ENCODE data around the gene RASGRP4. TPM values are rescaled to one million over a fixed set of nuclear protein-coding genes. Genes with fewer than 3 reads are reported as not detected.

The RASGRP4 gene
- polyA plus RNA-seq, 1 donor (not counting 4 experiments of a cell fraction or from before 2014, with no cell fraction given) = not detected

DNA sequence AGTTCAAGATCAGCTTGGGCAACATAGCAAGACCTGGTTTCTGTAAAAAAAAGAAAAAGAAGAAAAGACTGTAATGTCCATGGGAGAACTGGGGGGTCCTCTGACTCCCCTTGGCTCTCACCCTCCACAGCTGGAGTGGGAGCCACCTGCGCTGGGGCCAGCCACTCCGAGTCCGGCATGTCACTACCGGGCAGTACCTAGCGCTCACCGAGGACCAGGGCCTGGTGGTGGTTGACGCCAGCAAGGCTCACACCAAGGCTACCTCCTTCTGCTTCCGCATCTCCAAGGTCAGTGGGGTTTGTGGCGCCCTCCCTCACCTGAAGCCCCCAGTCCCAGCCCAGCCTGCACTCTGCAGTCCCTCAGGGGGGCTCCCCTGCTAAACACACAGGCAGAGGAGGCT, 22.2 kb upstream of the RASGRP4 start:
- Histone ChIP-seq H3K27me3 (ENCODE audit: control insufficient read depth, extremely low read depth, insufficient read depth, low read length) (no peaks in the 10 kb centered on the region), H3K4me3 (ENCODE audit: control insufficient read depth in 2 of 3, extremely low read depth in 1 of 3, insufficient read depth in 2 of 3, low read depth in 1 of 3, low read length in 3 of 3) (no peak overlapping the region), H3K79me2 (ENCODE audit: control insufficient read depth, insufficient read depth, low read length) (no peaks in the 10 kb centered on the region), H2AFZ (ENCODE audit: control insufficient read depth, low read length) (no peak overlapping the region), H3K9me3 (ENCODE audit: control insufficient read depth, low read depth, low read length) (no peaks in the 10 kb centered on the region), H3K27ac (ENCODE audit: control insufficient read depth, insufficient read depth, low read length) (no peak overlapping the region), H3K4me2 (ENCODE audit: control insufficient read depth, extremely low read depth, insufficient read depth, low read depth, low read length) (no peak overlapping the region), H3K36me3 (ENCODE audit: control insufficient read depth in 2 of 2, extremely low read depth in 1 of 2, insufficient read depth in 2 of 2, low read length in 2 of 2) (no peaks in the 10 kb centered on the region), H4K20me1 (ENCODE audit: control insufficient read depth, extremely low read depth, insufficient read depth, low read length) (no peaks in the 10 kb centered on the region), H3K9ac (ENCODE audit: control insufficient read depth, extremely low read depth, insufficient read depth, low read length) (no peak overlapping the region), H3K4me1 (ENCODE audit: control insufficient read depth, extremely low read depth, insufficient read depth, low read length) (no peaks in the 10 kb centered on the region), H3K9me1 (ENCODE audit: control insufficient read depth, extremely low read depth, insufficient read depth, low read length) (no peaks in the 10 kb centered on the region)
- no peak for DNase-seq (ENCODE audit: low read depth, low spot score)
- TF ChIP-seq, protein P1, sequence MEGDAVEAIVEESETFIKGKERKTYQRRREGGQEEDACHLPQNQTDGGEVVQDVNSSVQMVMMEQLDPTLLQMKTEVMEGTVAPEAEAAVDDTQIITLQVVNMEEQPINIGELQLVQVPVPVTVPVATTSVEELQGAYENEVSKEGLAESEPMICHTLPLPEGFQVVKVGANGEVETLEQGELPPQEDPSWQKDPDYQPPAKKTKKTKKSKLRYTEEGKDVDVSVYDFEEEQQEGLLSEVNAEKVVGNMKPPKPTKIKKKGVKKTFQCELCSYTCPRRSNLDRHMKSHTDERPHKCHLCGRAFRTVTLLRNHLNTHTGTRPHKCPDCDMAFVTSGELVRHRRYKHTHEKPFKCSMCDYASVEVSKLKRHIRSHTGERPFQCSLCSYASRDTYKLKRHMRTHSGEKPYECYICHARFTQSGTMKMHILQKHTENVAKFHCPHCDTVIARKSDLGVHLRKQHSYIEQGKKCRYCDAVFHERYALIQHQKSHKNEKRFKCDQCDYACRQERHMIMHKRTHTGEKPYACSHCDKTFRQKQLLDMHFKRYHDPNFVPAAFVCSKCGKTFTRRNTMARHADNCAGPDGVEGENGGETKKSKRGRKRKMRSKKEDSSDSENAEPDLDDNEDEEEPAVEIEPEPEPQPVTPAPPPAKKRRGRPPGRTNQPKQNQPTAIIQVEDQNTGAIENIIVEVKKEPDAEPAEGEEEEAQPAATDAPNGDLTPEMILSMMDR (optimal IDR thresholded peaks at IDR 0.05 in 1 of 3, IDR thresholded peaks at IDR 0.05 in 1 of 3, conservative IDR thresholded peaks at IDR 0.05 in 1 of 3; ENCODE audit: extremely low read depth in 1 of 3, insufficient read depth in 2 of 3, low read length in 3 of 3) = no peak
- TF ChIP-seq EZH2 (IDR thresholded peaks at IDR 0.05; ENCODE audit: low read length) = no peak
- no peak for FAIRE-seq
- dilution Hi-C loops (cut with MboI; ENCODE audit: extremely low pct_ligation_motif_present, low sequenced_read_pairs) = no loop called here

DNA sequence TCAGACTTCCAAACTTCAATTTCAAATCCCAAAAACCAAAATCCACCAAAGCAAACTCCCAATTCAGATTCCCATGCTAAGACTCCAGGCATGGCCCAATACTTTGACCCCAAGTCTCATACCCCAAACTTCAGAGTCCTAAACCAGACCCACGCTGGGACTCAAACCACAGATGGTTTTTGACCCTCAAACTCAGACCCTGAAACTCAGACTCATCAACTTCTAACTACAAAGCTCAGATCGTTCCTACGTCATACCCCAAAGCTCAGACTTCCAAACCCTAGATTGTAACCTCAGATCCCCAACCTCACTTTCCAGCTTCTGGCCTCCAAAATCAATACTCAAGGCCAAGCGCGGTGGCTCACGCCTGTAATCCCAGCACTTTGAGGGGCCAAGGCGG, 19.3 kb upstream of the RASGRP4 start:
- Histone ChIP-seq H3K4me1 (ENCODE audit: control insufficient read depth, extremely low read depth, insufficient read depth, low read length) (no peaks in the 10 kb centered on the region), H3K9ac (ENCODE audit: control insufficient read depth, extremely low read depth, insufficient read depth, low read length) (no peak overlapping the region), H3K9me3 (ENCODE audit: control insufficient read depth, low read depth, low read length) (no peaks in the 10 kb centered on the region), H3K27me3 (ENCODE audit: control insufficient read depth, extremely low read depth, insufficient read depth, low read length) (no peaks in the 10 kb centered on the region), H3K9me1 (ENCODE audit: control insufficient read depth, extremely low read depth, insufficient read depth, low read length) (no peaks in the 10 kb centered on the region), H3K79me2 (ENCODE audit: control insufficient read depth, insufficient read depth, low read length) (no peaks in the 10 kb centered on the region), H2AFZ (ENCODE audit: control insufficient read depth, low read length) (no peak overlapping the region), H4K20me1 (ENCODE audit: control insufficient read depth, extremely low read depth, insufficient read depth, low read length) (no peaks in the 10 kb centered on the region), H3K27ac (ENCODE audit: control insufficient read depth, insufficient read depth, low read length) (no peak overlapping the region), H3K4me2 (ENCODE audit: control insufficient read depth, extremely low read depth, insufficient read depth, low read depth, low read length) (no peak overlapping the region), H3K36me3 (ENCODE audit: control insufficient read depth in 2 of 2, extremely low read depth in 1 of 2, insufficient read depth in 2 of 2, low read length in 2 of 2) (no peaks in the 10 kb centered on the region), H3K4me3 (ENCODE audit: control insufficient read depth in 2 of 3, extremely low read depth in 1 of 3, insufficient read depth in 2 of 3, low read depth in 1 of 3, low read length in 3 of 3) (no peak overlapping the region)
- TF ChIP-seq, protein P1 (optimal IDR thresholded peaks at IDR 0.05 in 1 of 3, IDR thresholded peaks at IDR 0.05 in 1 of 3, conservative IDR thresholded peaks at IDR 0.05 in 1 of 3; ENCODE audit: extremely low read depth in 1 of 3, insufficient read depth in 2 of 3, low read length in 3 of 3) = no peak
- no peak for TF ChIP-seq EZH2 (IDR thresholded peaks at IDR 0.05; ENCODE audit: low read length)
- dilution Hi-C loops (cut with MboI; ENCODE audit: extremely low pct_ligation_motif_present, low sequenced_read_pairs) = no loop called here
- FAIRE-seq (no peak), DNase-seq (ENCODE audit: low read depth, low spot score) (no peak)

Measured in keratinocyte (primary cell).